HG03108 (cell line): Measurements from ENCODE around the gene KIRREL2.
"Not testable (repeated sequence)": the region's sequence is repeated elsewhere in the genome, so short reads cannot be mapped to it uniquely, and the experiment has no call there.

Experiments
- ATAC-seq: cut with Tn5 transposase; IDR thresholded peaks from one replicate; pipeline ENCODE4 v1.9.1; 2021; ENCODE audit warnings: moderate library complexity; ENCODE audit not compliant: unreplicated experiment

Gene KIRREL2

GRCh38 chr19:35856546-35857149 lies at the start of gene KIRREL2:
TSS of gene KIRREL2 (plus strand) at chr19:35856911. CDS start at chr19:35857120, 209 bp downstream.
- ATAC-seq = no peak

GRCh38 chr19:35807633-35808032 lies 49.1 kb upstream of the KIRREL2 start:
- no peak for ATAC-seq

GRCh38 chr19:35811317-35812219 lies 45.1 kb upstream of the KIRREL2 start:
- ATAC-seq = no peak

GRCh38 chr19:35812220-35813042 lies 44.3 kb upstream of the KIRREL2 start, which contains the start of gene PRODH2:
TSS of gene PRODH2 (minus strand) at chr19:35812845. CDS start at chr19:35812805, 40 bp downstream.
- ATAC-seq = no peak

GRCh38 chr19:35813043-35813890 lies 43.4 kb upstream of the KIRREL2 start:
- no peak for ATAC-seq

GRCh38 chr19:35816262-35816661 lies 40.4 kb upstream of the KIRREL2 start:
- ATAC-seq = no peak

GRCh38 chr19:35816846-35817245 lies 39.9 kb upstream of the KIRREL2 start:
- ATAC-seq = no peak

GRCh38 chr19:35818445-35818844 lies 38.3 kb upstream of the KIRREL2 start:
- ATAC-seq = no peak

GRCh38 chr19:35822579-35822978 lies 34.1 kb upstream of the KIRREL2 start:
- ATAC-seq = no peak

- ATAC-seq = no peak
These were observed 32.6 kb upstream of the KIRREL2 start for GRCh38 chr19:35824150-35824549.

GRCh38 chr19:35828692-35829301 lies 27.9 kb upstream of the KIRREL2 start:
- ATAC-seq = no peak

- ATAC-seq = no peak
These were observed 25.7 kb upstream of the KIRREL2 start for GRCh38 chr19:35830986-35831385.

GRCh38 chr19:35832054-35832453 lies 24.7 kb upstream of the KIRREL2 start:
- no peak for ATAC-seq

- ATAC-seq = no peak
These were observed 22.7 kb upstream of the KIRREL2 start for GRCh38 chr19:35833972-35834371.

- ATAC-seq = not testable (repeated sequence)
These were observed 20.6 kb upstream of the KIRREL2 start for GRCh38 chr19:35836096-35836495.

- no peak for ATAC-seq
These were observed 14.6 kb upstream of the KIRREL2 start for GRCh38 chr19:35841961-35842595.

- ATAC-seq = no peak
These were observed 13.9 kb upstream of the KIRREL2 start for GRCh38 chr19:35842666-35843272.

- no peak for ATAC-seq
These were observed 12.8 kb upstream of the KIRREL2 start for GRCh38 chr19:35843676-35844481.
